Stimulated activated CD4-positive, alpha-beta T cell treated with anti-CD3 and anti-CD28 coated beads, Interleukin-12 subunit alpha, Interleukin-12 subunit beta, amount 100 ng/mL, for 4 hours (primary cell): ENCODE measurements around the gene AOPEP.

Source experiments
- DNase-seq: peaks from one replicate; pipeline ENCODE4 v3.0.0-alpha.2; 2020

The AOPEP gene

GRCh38 chr9:94726495-94727191, at the start of gene AOPEP:
AOPEP (plus strand) TSS chr9:94726699; CDS start chr9:94759784, 33,085 bp downstream.
- peak; percentile 100 for DNase-seq

- no peak for DNase-seq
These were observed 48.6 kb upstream of the AOPEP start for GRCh38 chr9:94677929-94678328.

GRCh38 chr9:94679587-94679986, 46.9 kb upstream of the AOPEP start:
- no peak for DNase-seq

- DNase-seq: no peak
These were observed 46.5 kb upstream of the AOPEP start for GRCh38 chr9:94680020-94680419.

- DNase-seq: no peak
These were observed 45.9 kb upstream of the AOPEP start for GRCh38 chr9:94680621-94681020.

- peak; percentile 37 for DNase-seq
These were observed 45.0 kb upstream of the AOPEP start for GRCh38 chr9:94681508-94681907.

- no peak for DNase-seq
These were observed 41.1 kb upstream of the AOPEP start for GRCh38 chr9:94685359-94685758.

GRCh38 chr9:94687451-94687850, 39.0 kb upstream of the AOPEP start:
- no peak for DNase-seq

GRCh38 chr9:94690344-94690743, 36.2 kb upstream of the AOPEP start:
- DNase-seq: no peak

GRCh38 chr9:94692601-94693000, 33.9 kb upstream of the AOPEP start:
- no peak for DNase-seq

- DNase-seq: no peak
These were observed 32.9 kb upstream of the AOPEP start for GRCh38 chr9:94693485-94694204.

GRCh38 chr9:94696545-94696944, 30.0 kb upstream of the AOPEP start:
- no peak for DNase-seq

GRCh38 chr9:94697972-94698581, 28.4 kb upstream of the AOPEP start:
- no peak for DNase-seq

- no peak for DNase-seq
These were observed 26.7 kb upstream of the AOPEP start for GRCh38 chr9:94699715-94700373.

GRCh38 chr9:94700445-94700844, 26.1 kb upstream of the AOPEP start:
- no peak for DNase-seq

GRCh38 chr9:94703488-94704140, 22.9 kb upstream of the AOPEP start:
- DNase-seq: no peak

- DNase-seq: no peak
These were observed 21.3 kb upstream of the AOPEP start for GRCh38 chr9:94705162-94705702.

GRCh38 chr9:94706922-94707321, 19.6 kb upstream of the AOPEP start:
- DNase-seq: no peak

GRCh38 chr9:94713436-94714215, 12.9 kb upstream of the AOPEP start:
- DNase-seq: no peak

- DNase-seq: no peak
These were observed 12.0 kb upstream of the AOPEP start for GRCh38 chr9:94714494-94714893.

- no peak for DNase-seq
These were observed 8.7 kb upstream of the AOPEP start for GRCh38 chr9:94717761-94718160.

GRCh38 chr9:94718936-94719335, 7.6 kb upstream of the AOPEP start:
- DNase-seq: no peak
